ENCODE measurements around the gene SOWAHA. TPM values are rescaled to one million over a fixed set of nuclear protein-coding genes. Genes with fewer than 3 reads are reported as not detected.

Gene SOWAHA
- total RNA-seq, 2 donors from 2014 or later = 4.1 to 16.7 TPM

- Histone ChIP-seq H3K27ac (peak overlapping the region; percentile 70 to 71), H3K4me3 (peak overlapping the region; percentile 37 to 55), H3K9me3 (no peaks in the 10 kb centered on the region), H3K4me1 (replicated peaks) (no peaks in the 10 kb centered on the region), H3K36me3 (no peaks in the 10 kb centered on the region), H3K27me3 (replicated peaks; ENCODE audit: insufficient read depth) (no peaks in the 10 kb centered on the region)
- 3% methylated on average over 65 of the region's 110 CpGs for WGBS
- TF ChIP-seq POLR2A (IDR thresholded peaks at IDR 0.05) (no peak), CTCF (IDR thresholded peaks at IDR 0.05) (no peak), POLR2AphosphoS5 (IDR thresholded peaks at IDR 0.05) (no peak)
- no peak for DNase-seq (ENCODE audit: low spot score)
- intact Hi-C loops (cut with DNase I) = no loop called here
These were observed 749 bp downstream of the SOWAHA start for GRCh38 chr5:132813599-132814502.

GRCh38 chr5:132814503-132815294 is 1.6 kb downstream of the SOWAHA start:
- H3K27ac ChIP-seq = peak overlapping the region; percentile 70 to 71
- H3K4me3 ChIP-seq = peak overlapping the region; percentile 37 to 55
- DNase-seq (ENCODE audit: low spot score) = no peak
- H3K36me3 ChIP-seq = no peaks in the 10 kb centered on the region
- H3K27me3 ChIP-seq (replicated peaks; ENCODE audit: insufficient read depth) = no peaks in the 10 kb centered on the region
- peaks cover 2% of the 10 kb centered on the region for H3K4me1 ChIP-seq (replicated peaks)
- TF ChIP-seq POLR2AphosphoS5 (IDR thresholded peaks at IDR 0.05) (no peak), POLR2A (IDR thresholded peaks at IDR 0.05) (no peak), CTCF (IDR thresholded peaks at IDR 0.05) (no peak)
- intact Hi-C loops (cut with DNase I) = no loop called here
- 73% methylated on average over 55 of the region's 81 CpGs for WGBS
- no peaks in the 10 kb centered on the region for H3K9me3 ChIP-seq

GRCh38 chr5:132815454-132815853 is 2.4 kb downstream of the SOWAHA start:
- no peak for TF ChIP-seq POLR2A (IDR thresholded peaks at IDR 0.05)
- no peak for TF ChIP-seq POLR2AphosphoS5 (IDR thresholded peaks at IDR 0.05)
- TF ChIP-seq CTCF (IDR thresholded peaks at IDR 0.05) = no peak
- Histone ChIP-seq H3K36me3 (no peaks in the 10 kb centered on the region), H3K27me3 (replicated peaks; ENCODE audit: insufficient read depth) (no peaks in the 10 kb centered on the region), H3K27ac (no peak overlapping the region), H3K4me1 (replicated peaks) (peaks cover 6% of the 10 kb centered on the region), H3K4me3 (no peak overlapping the region), H3K9me3 (no peaks in the 10 kb centered on the region)
- intact Hi-C loops (cut with DNase I) = no loop called here
- no peak for DNase-seq (ENCODE audit: low spot score)
- WGBS = 93% methylated on average over 1 of the region's 1 CpG

GRCh38 chr5:132816083-132816482 is 3.0 kb downstream of the SOWAHA start:
- H3K4me3 ChIP-seq = no peak overlapping the region
- no peaks in the 10 kb centered on the region for H3K36me3 ChIP-seq
- no peaks in the 10 kb centered on the region for H3K27me3 ChIP-seq (replicated peaks; ENCODE audit: insufficient read depth)
- H3K27ac ChIP-seq = no peak overlapping the region
- intact Hi-C loops (cut with DNase I) = no loop called here
- TF ChIP-seq POLR2AphosphoS5 (IDR thresholded peaks at IDR 0.05) (no peak), POLR2A (IDR thresholded peaks at IDR 0.05) (no peak), CTCF (IDR thresholded peaks at IDR 0.05) (no peak)
- 81% methylated on average over 2 of the region's 2 CpGs for WGBS
- no peak for DNase-seq (ENCODE audit: low spot score)
- peaks cover 6% of the 10 kb centered on the region for H3K4me1 ChIP-seq (replicated peaks)
- no peaks in the 10 kb centered on the region for H3K9me3 ChIP-seq

All from prostate gland (tissue), 2 donors.